B cell (primary cell): ENCODE results near the gene FGF4. TPM values are rescaled to one million over a fixed set of nuclear protein-coding genes. Genes with fewer than 3 reads are reported as not detected.

ENCODE experiments used
- ATAC-seq: fragments of 200-7000 bp; cut with Tn5 transposase; one replicate; pipeline ENCODE4 v1.10.0; 2021; ENCODE audit warnings: low read depth, mild to moderate bottlenecking, moderate number of reproducible peaks, moderate library complexity
- CTCF ChIA-PET: fragments of 350-600 bp; sonication (Branson Sonifier 250); formaldehyde crosslinking; loops from one replicate; lab custom pipeline; 2021; ENCODE audit warnings: antibody characterized with exemption, inconsistent platforms; lab: Charles Lee
- POLR2A ChIA-PET: fragments of 350-600 bp; sonication (Branson Sonifier 250); formaldehyde crosslinking; loops from one replicate; lab custom pipeline; 2021; ENCODE audit warnings: antibody characterized with exemption; lab: Charles Lee
- DNase-seq: peaks from one replicate; pipeline ENCODE4 v3.0.0; 2013
- H2AFZ ChIP-seq: 2 replicates; pipeline ENCODE4 v1.6.1; 2012; ENCODE audit warnings: mild to moderate bottlenecking, low read depth, low read length; ENCODE audit not compliant: insufficient read depth, poor library complexity, severe bottlenecking
- H3K27ac ChIP-seq, 2 donors: 1 replicate in 1 of 2; 2 replicates in 1 of 2; pipeline ENCODE4 v1.5.1; 2012 to 2013; ENCODE audit warnings: low read length in 2 of 2, mild to moderate bottlenecking in 2 of 2, moderate library complexity in 1 of 2
- H3K27me3 ChIP-seq, 4 experiments: fragments of 200-600 bp in 1 of 4; sonication (generic) in 1 of 4; replicated peaks in 1 of 4; 1 replicate in 2 of 4; 2 replicates in 2 of 4; pipeline versions ENCODE4 v1.6.1 to v1.7.0; 2013 to 2016; ENCODE audit warnings: low read length in 3 of 4, mild to moderate bottlenecking in 2 of 4, mixed read lengths in 1 of 4, moderate library complexity in 1 of 4; ENCODE audit not compliant: insufficient read depth in 4 of 4, control insufficient read depth in 3 of 4; ENCODE audit errors: control extremely low read depth in 1 of 4
- H3K36me3 ChIP-seq, 2 experiments: replicated peaks in 1 of 2; 1 replicate in 1 of 2; 2 replicates in 1 of 2; pipeline versions ENCODE4 v1.6.1 to v1.7.1; 2013; ENCODE audit warnings: low read length in 1 of 2; ENCODE audit not compliant: insufficient read depth in 2 of 2, control insufficient read depth in 1 of 2; ENCODE audit errors: control extremely low read depth in 1 of 2, extremely low read depth in 1 of 2
- H3K4me1 ChIP-seq, 2 donors: fragments of 200-600 bp in 1 of 2; sonication (generic) in 1 of 2; 1 replicate in 1 of 2; 2 replicates in 1 of 2; pipeline versions ENCODE4 v1.5.1 to v1.6.1; 2013 to 2017; ENCODE audit warnings: low read length in 2 of 2; ENCODE audit not compliant: control insufficient read depth in 2 of 2, insufficient read depth in 2 of 2
- H3K4me2 ChIP-seq: replicated peaks from 2 replicates; pipeline ENCODE3; 2012; ENCODE audit warnings: mild to moderate bottlenecking, low read depth, low read length; ENCODE audit not compliant: poor library complexity, severe bottlenecking
- H3K4me3 ChIP-seq, 5 experiments: fragments of 200-600 bp in 1 of 5; sonication (generic) in 1 of 5; 1 replicate in 3 of 5; 2 replicates in 2 of 5; pipeline versions ENCODE4 v1.5.1 to v1.7.0; 2011 to 2016; ENCODE audit warnings: low read length in 4 of 5, mild to moderate bottlenecking in 4 of 5, low read depth in 2 of 5, control low read depth in 1 of 5, moderate library complexity in 1 of 5; ENCODE audit not compliant: insufficient read depth in 1 of 5; ENCODE audit errors: control extremely low read depth in 1 of 5, extremely low read depth in 1 of 5
- H3K79me2 ChIP-seq: fragments of 200-600 bp; sonication (generic); one replicate; pipeline ENCODE4 v1.6.0; 2016; ENCODE audit warnings: low read length; ENCODE audit not compliant: control insufficient read depth, insufficient read depth
- H3K9ac ChIP-seq: fragments of 200-600 bp; sonication (generic); 2 replicates; pipeline ENCODE4 v1.6.1; 2017; ENCODE audit warnings: mild to moderate bottlenecking, low read length, moderate library complexity
- H3K9me3 ChIP-seq, 3 donors: one replicate each; pipeline versions ENCODE4 v1.6.1 to v1.7.1; 2013; ENCODE audit warnings: low read length in 2 of 3; ENCODE audit not compliant: control insufficient read depth in 2 of 3, insufficient read depth in 1 of 3; ENCODE audit errors: control extremely low read depth in 1 of 3
- H4K20me1 ChIP-seq: 2 replicates; pipeline ENCODE4 v1.6.0; 2012; ENCODE audit warnings: mild to moderate bottlenecking, low read length; ENCODE audit not compliant: insufficient read depth, control insufficient read depth, poor library complexity, severe bottlenecking
- H3K27ac Mint-ChIP-seq: one replicate; pipeline ENCODE4 v1.8.0; 2021; ENCODE audit warnings: mixed read lengths
- H3K27me3 Mint-ChIP-seq: one replicate; pipeline ENCODE4 v1.8.0; 2021; ENCODE audit warnings: mixed read lengths
- H3K4me1 Mint-ChIP-seq: one replicate; pipeline ENCODE4 v1.8.0; 2021; ENCODE audit warnings: mixed read lengths
- H3K4me3 Mint-ChIP-seq: one replicate; pipeline ENCODE4 v1.8.0; 2021; ENCODE audit warnings: mixed read lengths
- H3K9me3 Mint-ChIP-seq: one replicate; pipeline ENCODE4 v1.8.0; 2022; ENCODE audit warnings: mixed read lengths; ENCODE audit not compliant: insufficient read depth
- CTCF ChIP-seq: fragments of 200-600 bp; IDR thresholded peaks from one replicate; pipeline ENCODE4 v1.8.0; 2022; ENCODE audit warnings: antibody characterized with exemption, mild to moderate bottlenecking
- EZH2 ChIP-seq: IDR thresholded peaks from 2 replicates; pipeline ENCODE4 v1.6.1; 2012; ENCODE audit warnings: borderline replicate concordance, low read depth, mild to moderate bottlenecking, moderate library complexity, low read length; ENCODE audit not compliant: insufficient read depth, poor library complexity, severe bottlenecking
- WGBS: methylation state at CpG from one replicate; pipeline ENCODE4 v1.1.5; 2013; ENCODE audit warnings: missing lambda C conversion rate; ENCODE audit not compliant: insufficient coverage; 5-methylcytosine and 5-hydroxymethylcytosine counted together
- intact Hi-C: fragments of 100-400 bp; cut with micrococcal nuclease; formaldehyde crosslinking; loops from one replicate; pipeline ENCODE4 v1.10.0; 2022
- polyA plus RNA-seq: library from polyadenylated mRNA; depleted of rRNA; stranded (reverse); fragments of >200 nt; gene quantifications from 2 replicates; pipeline ENCODE4 v1.2.3, GENCODE V29; 2012
- total RNA-seq, 2 donors: library from RNA; stranded (reverse); fragments of 120-200 nt in 1 of 2; gene quantifications; 1 replicate in 1 of 2; 2 replicates in 1 of 2; pipeline versions ENCODE4 v1.2.3 to v1.2.4, GENCODE V29; 2013 to 2022

The FGF4 gene
- total and polyA plus RNA-seq, 2 donors (not counting 1 experiment from before 2014, with no cell fraction given), result not detected

- H3K4me3 Mint-ChIP-seq, result no peak overlapping the region
- H3K9me3 Mint-ChIP-seq, result peaks cover 3% of the 10 kb centered on the region
- WGBS, result 52% methylated on average over 4 of the region's 4 CpGs
- DNase-seq, result no peak
- no peak for ATAC-seq
- POLR2A ChIA-PET, result no interaction called here
- Histone ChIP-seq H2AFZ (no peak overlapping the region), H3K4me2 (no peak overlapping the region), H4K20me1 (no peaks in the 10 kb centered on the region), H3K36me3 (no peaks in the 10 kb centered on the region), H3K27ac (no peak overlapping the region), H3K27me3 (peaks cover 0 to 15% (median under 1%) of the 10 kb centered on the region in 4 experiments), H3K9me3 (peaks cover 0 to 33% (median 0%) of the 10 kb centered on the region in 3 donors), H3K79me2 (no peaks in the 10 kb centered on the region), H3K9ac (no peak overlapping the region), H3K4me1 (no peaks in the 10 kb centered on the region), H3K4me3 (no peak overlapping the region)
- TF ChIP-seq CTCF (no peak), EZH2 (no peak)
- CTCF ChIA-PET, result no interaction called here
- H3K27ac Mint-ChIP-seq, result no peak overlapping the region
- H3K27me3 Mint-ChIP-seq, result peaks cover 19% of the 10 kb centered on the region
- no peaks in the 10 kb centered on the region for H3K4me1 Mint-ChIP-seq
- intact Hi-C loops, result no loop called here
Observed at GRCh38 chr11:69760319-69760718, 14.8 kb downstream of the FGF4 start.

DNA sequence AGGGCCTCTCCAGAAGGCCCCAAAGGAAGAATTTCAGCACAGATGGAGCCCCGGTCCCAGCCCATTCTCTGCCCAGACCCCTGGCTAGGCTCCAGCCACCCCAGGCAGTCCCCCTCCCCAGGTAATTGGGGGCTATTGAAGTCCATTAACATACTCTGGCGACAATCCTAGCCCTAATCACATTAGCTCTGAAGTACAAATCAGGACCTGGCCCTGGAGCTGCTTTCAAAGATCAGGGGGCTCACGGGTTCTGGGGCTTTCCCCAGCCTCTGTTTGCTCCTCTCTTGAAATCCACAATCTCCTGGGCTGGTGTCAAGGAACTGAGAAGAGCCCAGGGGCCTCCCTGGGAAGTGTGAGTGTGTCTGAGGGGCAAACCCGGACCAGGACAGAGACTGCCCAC, 22.3 kb downstream of the FGF4 start:
- peaks cover 0 to 4% (median 0%) of the 10 kb centered on the region in 3 donors for H3K9me3 ChIP-seq
- H4K20me1 ChIP-seq, result no peaks in the 10 kb centered on the region
- no peaks in the 10 kb centered on the region for H3K36me3 ChIP-seq
- 12% methylated on average over 3 of the region's 4 CpGs for WGBS
- ChIA-PET CTCF (no interaction called here), POLR2A (no interaction called here)
- no peak for DNase-seq
- Mint-ChIP-seq H3K27ac (no peak overlapping the region), H3K9me3 (peaks cover 3% of the 10 kb centered on the region), H3K27me3 (peaks cover 19% of the 10 kb centered on the region), H3K4me3 (no peak overlapping the region), H3K4me1 (no peaks in the 10 kb centered on the region)
- H3K27me3 ChIP-seq, result peaks cover 0 to 3% (median 0%) of the 10 kb centered on the region in 4 experiments
- intact Hi-C loops, result no loop called here
- no peak overlapping the region for H3K9ac ChIP-seq
- no peak overlapping the region for H2AFZ ChIP-seq
- no peak overlapping the region for H3K4me2 ChIP-seq
- ATAC-seq, result no peak
- no peak overlapping the region for H3K4me3 ChIP-seq
- no peaks in the 10 kb centered on the region for H3K4me1 ChIP-seq
- no peak overlapping the region for H3K27ac ChIP-seq
- TF ChIP-seq CTCF, result no peak
- TF ChIP-seq EZH2, result no peak
- H3K79me2 ChIP-seq, result no peaks in the 10 kb centered on the region
